Stimulated activated CD8-positive, alpha-beta memory T cell treated with anti-CD3 and anti-CD28 coated beads, Interleukin-4, amount 100 ng/mL, for 1 hour (primary cell): ENCODE data around the gene SLC22A7.
"Not testable (repeated sequence)": the region's sequence is repeated elsewhere in the genome, so short reads cannot be mapped to it uniquely, and the experiment has no call there.

Experiments
- DNase-seq, 2 donors: peaks; one replicate each; pipeline ENCODE4 v3.0.0-alpha.2; 2020; ENCODE audit warnings: low read depth in 2 of 2, low spot score in 1 of 2

SLC22A7 gene

DNA sequence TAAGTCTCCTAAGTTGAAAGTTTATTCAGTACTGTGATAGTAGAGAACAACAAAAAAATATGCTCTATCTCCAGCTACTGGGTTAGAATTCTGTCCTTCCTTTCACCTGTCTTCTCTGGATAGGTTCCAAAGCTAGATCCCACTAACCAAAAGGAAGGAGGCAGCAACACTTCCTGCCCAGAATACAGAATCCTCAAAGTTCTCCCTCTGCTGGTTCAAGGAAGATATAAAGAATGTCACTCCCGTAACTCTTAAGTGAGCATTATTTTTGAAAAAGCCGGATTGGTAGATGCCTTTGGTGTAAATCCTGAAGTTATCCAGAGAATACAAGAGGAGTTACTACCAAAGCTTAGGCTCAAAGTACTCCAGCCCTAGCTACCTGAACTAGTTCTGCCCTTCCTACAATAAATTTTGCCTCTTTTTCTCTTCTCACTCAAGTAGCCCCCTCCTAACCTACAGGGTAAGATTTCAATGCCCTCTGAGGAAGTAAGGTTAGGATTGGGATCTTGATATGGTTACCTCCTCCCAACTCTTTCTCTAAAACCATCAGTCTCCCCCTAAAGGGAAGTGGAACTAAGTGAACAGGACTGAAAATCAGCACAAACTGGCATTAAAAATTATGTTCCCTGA is 36.5 kb downstream of the SLC22A7 start:
- DNase-seq, result no peak

DNA sequence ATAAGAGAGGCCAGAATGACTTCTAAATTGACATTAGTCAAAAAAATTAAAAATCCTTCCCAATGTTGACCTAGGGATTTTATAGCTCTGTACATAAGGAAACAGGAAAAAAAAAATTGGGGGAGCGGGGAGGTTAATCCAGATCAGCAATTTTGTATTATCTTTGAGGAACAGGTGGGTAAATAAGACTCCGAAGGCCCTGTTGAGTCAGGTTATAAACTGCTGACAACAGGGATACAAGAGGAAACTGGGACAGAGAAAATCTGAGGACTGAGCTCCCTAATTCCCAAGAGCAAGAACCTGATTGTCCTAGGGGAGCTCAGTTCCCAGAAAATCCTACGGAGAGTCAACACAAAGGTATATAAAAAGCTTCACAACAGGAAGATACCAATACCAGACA is 37.4 kb downstream of the SLC22A7 start:
- DNase-seq, result no peak

DNA sequence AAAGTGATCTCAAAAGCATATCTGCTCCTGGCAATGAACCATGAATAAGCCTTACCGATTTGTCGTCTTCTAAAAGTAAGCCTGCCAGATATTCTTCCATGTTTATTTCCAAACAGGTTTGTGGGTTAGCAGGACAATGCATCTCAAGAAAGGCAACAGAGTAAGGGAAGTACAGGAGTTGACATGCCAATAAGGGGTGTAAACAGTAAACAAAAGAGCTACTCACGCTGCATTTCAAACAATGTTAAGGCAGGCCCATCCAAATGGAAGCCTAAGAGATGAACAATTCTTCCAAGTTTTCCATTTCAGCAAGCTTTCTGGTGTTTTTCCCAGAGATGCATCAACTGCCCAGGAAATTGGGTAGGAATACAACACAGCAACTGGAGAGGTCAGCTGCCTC is 38.3 kb downstream of the SLC22A7 start:
- no peak for DNase-seq

DNA sequence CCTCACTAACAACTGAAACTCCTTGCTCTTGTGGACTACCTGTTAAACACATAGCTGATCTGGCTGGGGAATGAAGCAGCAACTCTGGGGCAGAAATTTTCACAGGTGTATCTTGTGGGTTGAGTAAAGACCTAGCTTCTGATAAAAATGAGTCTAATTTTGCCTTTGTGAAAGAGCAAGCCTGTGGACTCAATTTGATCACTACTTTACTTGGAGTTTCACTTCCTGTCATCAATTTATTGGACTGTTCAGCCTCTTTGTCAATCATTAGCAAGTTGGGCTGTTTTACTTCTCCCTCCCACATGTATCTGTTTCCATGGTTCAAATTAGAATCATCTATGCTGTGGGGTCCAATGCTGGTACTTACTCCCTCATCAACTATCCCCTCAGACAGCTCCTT is 40.2 kb downstream of the SLC22A7 start:
- no peak for DNase-seq

DNA sequence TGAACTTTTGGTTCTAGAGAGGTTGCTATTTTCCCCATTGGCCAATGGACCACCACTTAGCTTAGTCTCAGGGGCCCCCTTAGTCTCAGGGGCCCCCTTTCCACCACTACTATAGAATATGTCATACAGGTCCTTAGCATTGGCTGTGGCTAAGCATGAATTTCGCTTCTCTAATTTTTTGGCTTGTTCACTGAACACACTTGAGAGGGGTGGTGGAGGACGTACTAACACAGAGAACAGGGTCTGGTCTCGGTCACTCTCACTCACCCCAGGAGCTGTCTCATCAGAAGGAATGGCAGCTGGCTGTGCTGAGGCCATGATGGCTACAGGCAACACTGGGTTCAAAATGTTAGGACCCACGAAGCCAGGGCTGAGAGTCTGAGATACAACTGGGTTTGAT is 41.1 kb downstream of the SLC22A7 start:
- DNase-seq, result no peak

DNA sequence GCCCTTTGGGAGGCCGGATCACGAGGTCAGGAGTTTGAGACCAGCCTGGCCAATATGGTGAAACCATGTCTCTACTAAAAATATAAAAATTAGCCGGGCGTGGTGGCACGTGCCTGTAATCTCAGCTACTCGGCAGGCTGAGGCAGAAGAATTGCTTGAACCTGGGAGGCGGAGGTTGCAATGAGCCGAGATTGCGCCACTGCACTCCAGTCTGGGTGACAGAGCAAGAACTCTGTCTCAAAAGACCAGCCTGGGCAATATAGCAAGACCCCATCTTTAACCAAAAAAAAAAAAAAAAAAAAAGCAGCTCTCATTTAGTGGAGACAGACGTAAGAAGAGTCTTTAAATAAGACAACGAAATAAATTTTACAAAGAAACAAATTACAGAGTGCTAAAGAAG is 48.2 kb downstream of the SLC22A7 start:
- not testable (repeated sequence) for DNase-seq

DNA sequence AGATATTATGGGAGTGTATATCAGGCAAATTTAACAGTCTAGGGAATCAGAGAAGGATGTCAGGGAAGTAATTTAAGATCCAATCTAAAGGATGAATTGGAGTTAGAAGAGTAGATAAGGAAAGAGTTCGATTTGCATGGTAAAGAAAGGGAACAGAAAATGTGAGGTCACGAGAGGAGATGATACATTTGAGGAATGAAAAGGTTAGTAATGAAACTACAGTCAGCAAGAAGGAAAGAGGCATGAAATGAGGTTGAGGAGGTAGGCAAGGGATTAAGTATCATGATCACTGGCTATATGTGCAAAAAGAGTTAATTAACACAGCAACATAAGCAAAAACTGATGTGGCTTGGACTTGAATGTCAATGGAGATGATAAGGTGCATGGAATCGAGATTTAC is 49.0 kb downstream of the SLC22A7 start:
- no peak for DNase-seq

DNA sequence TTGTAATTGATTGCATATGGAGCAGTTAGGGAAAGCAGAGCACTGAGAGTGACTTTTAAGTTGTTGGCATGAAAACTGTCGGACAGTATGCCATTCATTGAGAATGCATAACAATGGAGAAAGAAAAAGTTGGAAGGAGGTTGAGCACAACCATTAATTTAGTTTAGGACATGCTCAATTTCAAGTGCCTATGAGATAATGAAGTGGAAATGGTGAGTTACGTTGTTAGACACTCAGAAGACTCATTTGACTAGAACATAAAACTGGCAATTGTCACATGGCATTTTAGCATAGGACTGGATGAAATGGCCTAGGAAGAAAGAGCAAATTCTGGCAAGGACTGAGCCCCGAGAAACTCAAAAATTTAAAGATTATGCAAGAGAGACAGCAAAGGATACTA is 49.4 kb downstream of the SLC22A7 start:
- no peak for DNase-seq

DNA sequence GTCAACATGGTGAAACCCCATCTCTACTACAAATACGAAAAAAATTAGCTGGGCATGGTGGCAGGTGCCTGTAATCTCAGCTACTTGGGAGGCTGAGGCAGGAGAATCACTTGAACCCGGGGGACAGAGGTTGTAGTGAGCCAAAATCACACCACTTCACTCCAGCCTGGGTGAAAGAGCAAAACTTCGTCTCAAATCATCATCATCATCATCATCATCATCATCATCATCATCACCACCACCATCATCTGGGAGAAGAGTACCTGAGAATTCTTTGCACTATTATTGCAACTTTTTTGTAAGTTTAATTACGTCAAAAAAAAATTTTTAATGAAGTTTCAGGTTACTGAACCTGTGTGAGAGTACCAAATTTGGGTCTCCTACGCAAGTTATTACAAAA is 53.9 kb downstream of the SLC22A7 start:
- not testable (repeated sequence) for DNase-seq
